ENCODE results near the gene MKKS. TPM values are rescaled to one million over a fixed set of nuclear protein-coding genes. Genes with fewer than 3 reads are reported as not detected.
"Not testable (repeated sequence)": the region's sequence is repeated elsewhere in the genome, so short reads cannot be mapped to it uniquely, and the experiment has no call there.

Gene MKKS
- total RNA-seq, 1 donor from 2014 or later, result 16.7 TPM

GRCh38 chr20:10448270-10449156 is 14.5 kb upstream of the MKKS start:
- DNase-seq (ENCODE audit: low spot score), result no peak

GRCh38 chr20:10447028-10447427 is 13.0 kb upstream of the MKKS start:
- no peak for DNase-seq (ENCODE audit: low spot score)

GRCh38 chr20:10445758-10446157 is 11.7 kb upstream of the MKKS start:
- DNase-seq (ENCODE audit: low spot score), result no peak

- no peak for DNase-seq (ENCODE audit: low spot score)
These were observed 9.9 kb upstream of the MKKS start for GRCh38 chr20:10443936-10444335.

- DNase-seq (ENCODE audit: low spot score), result no peak
These were observed 4.2 kb upstream of the MKKS start for GRCh38 chr20:10438217-10438616.

GRCh38 chr20:10436053-10436699 is 2.2 kb upstream of the MKKS start:
- no peak for DNase-seq (ENCODE audit: low spot score)

GRCh38 chr20:10434832-10435812 is 1.1 kb upstream of the MKKS start, which contains the start of gene SLX4IP:
Gene SLX4IP, plus strand, starts transcription at chr20:10435305. Its CDS starts 22,900 bp downstream, at chr20:10458205.
- peak; percentile 96 for DNase-seq (ENCODE audit: low spot score)

- peak; percentile 96 for DNase-seq (ENCODE audit: low spot score)
These were observed 427 bp upstream of the MKKS start for GRCh38 chr20:10434467-10434831.

- no peak for DNase-seq (ENCODE audit: low spot score)
These were observed 904 bp downstream of the MKKS start for GRCh38 chr20:10433014-10433622.

- no peak for DNase-seq (ENCODE audit: low spot score)
These were observed 1.9 kb downstream of the MKKS start for GRCh38 chr20:10432079-10432478.

- no peak for DNase-seq (ENCODE audit: low spot score)
These were observed 3.3 kb downstream of the MKKS start for GRCh38 chr20:10430704-10431103.

GRCh38 chr20:10430000-10430466 is 4.0 kb downstream of the MKKS start:
- no peak for DNase-seq (ENCODE audit: low spot score)

GRCh38 chr20:10429443-10429981 is 4.5 kb downstream of the MKKS start:
- DNase-seq (ENCODE audit: low spot score), result no peak

- no peak for DNase-seq (ENCODE audit: low spot score)
These were observed 6.0 kb downstream of the MKKS start for GRCh38 chr20:10428008-10428407.

- no peak for DNase-seq (ENCODE audit: low spot score)
These were observed 6.8 kb downstream of the MKKS start for GRCh38 chr20:10427060-10427692.

GRCh38 chr20:10423735-10424134 is 10.3 kb downstream of the MKKS start:
- DNase-seq (ENCODE audit: low spot score), result no peak

- no peak for DNase-seq (ENCODE audit: low spot score)
These were observed 14.4 kb downstream of the MKKS start for GRCh38 chr20:10419550-10420133.

GRCh38 chr20:10417218-10417617 is 16.8 kb downstream of the MKKS start:
- DNase-seq (ENCODE audit: low spot score), result not testable (repeated sequence)

GRCh38 chr20:10415013-10415650 is 18.9 kb downstream of the MKKS start:
- DNase-seq (ENCODE audit: low spot score), result no peak

All from ureter (tissue), 1 donor.